PC-9 (cell line): Measurements from ENCODE around the gene TNN. TPM values are rescaled to one million over a fixed set of nuclear protein-coding genes. Genes with fewer than 3 reads are reported as not detected.

ENCODE experiments used
- BruUV-seq: library from RNA; stranded (reverse); fragments of 400-500 nt; replicated peaks from 2 replicates; lab custom pipeline; 2021; lab: Mats Ljungman, UMichigan
- CTCF ChIA-PET: fragments of 300-600 bp; sonication (Branson Sonifier 250); formaldehyde crosslinking; loops from one replicate; lab custom pipeline; 2022; ENCODE audit warnings: antibody characterized with exemption; lab: Charles Lee
- POLR2A ChIA-PET: fragments of 300-600 bp; sonication (Branson Sonifier 250); formaldehyde crosslinking; loops from one replicate; lab custom pipeline; 2022; ENCODE audit warnings: antibody characterized with exemption; ENCODE audit not compliant: unreplicated experiment; lab: Charles Lee
- DNase-seq, 2 experiments: peaks; one replicate each; pipeline versions ENCODE4 v3.0.0 to v3.0.0-alpha.2; 2015 to 2022; ENCODE audit warnings: mixed read lengths in 1 of 2
- H2AFZ ChIP-seq: fragments of 200-600 bp; sonication (generic); 2 replicates; pipeline ENCODE4 v1.8.1; 2017; ENCODE audit warnings: antibody characterized with exemption
- H3F3A ChIP-seq: fragments of 200-600 bp; sonication (generic); 2 replicates; pipeline ENCODE4 v1.8.1; 2017; ENCODE audit warnings: antibody characterized with exemption, mild to moderate bottlenecking, low read depth; ENCODE audit not compliant: insufficient read depth
- H3K27ac ChIP-seq: fragments of 200-600 bp; sonication (generic); 2 replicates; pipeline ENCODE4 v1.6.1; 2016; ENCODE audit warnings: mixed run types
- H3K27me3 ChIP-seq: fragments of 200-600 bp; sonication (generic); 2 replicates; pipeline ENCODE4 v1.6.1; 2016; ENCODE audit warnings: low read depth, mixed run types; ENCODE audit not compliant: insufficient read depth
- H3K36me3 ChIP-seq: fragments of 200-600 bp; sonication (generic); 2 replicates; pipeline ENCODE4 v1.6.1; 2016; ENCODE audit warnings: low read depth, mixed run types
- H3K4me1 ChIP-seq: fragments of 200-600 bp; sonication (generic); replicated peaks from 2 replicates; pipeline ENCODE4 v1.6.1; 2016; ENCODE audit warnings: mixed run types; ENCODE audit not compliant: insufficient read depth
- H3K4me2 ChIP-seq: fragments of 200-600 bp; sonication (generic); 2 replicates; pipeline ENCODE4 v1.6.1; 2017; ENCODE audit warnings: mixed run types
- H3K4me3 ChIP-seq: fragments of 200-600 bp; sonication (generic); 2 replicates; pipeline ENCODE4 v1.6.1; 2016; ENCODE audit warnings: mixed run types
- H3K79me2 ChIP-seq: fragments of 200-600 bp; sonication (generic); 2 replicates; pipeline ENCODE4 v1.6.1; 2017; ENCODE audit warnings: low read depth, mixed run types
- H3K9me2 ChIP-seq: fragments of 200-600 bp; sonication (generic); 2 replicates; pipeline ENCODE4 v1.8.1; 2017; ENCODE audit warnings: mild to moderate bottlenecking; ENCODE audit not compliant: insufficient read depth
- H3K9me3 ChIP-seq: fragments of 200-600 bp; sonication (generic); 2 replicates; pipeline ENCODE4 v1.8.1; 2016; ENCODE audit warnings: low read depth; ENCODE audit not compliant: insufficient read depth
- H4K20me1 ChIP-seq: fragments of 200-600 bp; sonication (generic); 2 replicates; pipeline ENCODE4 v1.8.1; 2017; ENCODE audit not compliant: insufficient read depth
- CTCF ChIP-seq: fragments of 200-600 bp; sonication (generic); conservative IDR thresholded peaks from 2 replicates; pipeline ENCODE4 v1.6.1; 2017; ENCODE audit warnings: mixed run types, antibody characterized with exemption, mild to moderate bottlenecking, moderate library complexity
- EZH2 ChIP-seq: fragments of 200-600 bp; sonication (generic); IDR thresholded peaks from 2 replicates; pipeline ENCODE4 v1.8.0; 2017; ENCODE audit warnings: antibody characterized with exemption, low read depth
- intact Hi-C: fragments of 100-400 bp; cut with micrococcal nuclease; formaldehyde crosslinking; loops from one replicate; pipeline ENCODE4 v1.10.0; 2022; ENCODE audit not compliant: unreplicated experiment
- total RNA-seq: library from RNA; stranded (reverse); gene quantifications from 2 replicates; pipeline ENCODE4 v1.2.3, GENCODE V29; 2021

The TNN gene
- total RNA-seq, 1 experiment from 2014 or later = not detected

- H3K27ac ChIP-seq = peak overlapping the region; percentile 93
- H2AFZ ChIP-seq = no peak overlapping the region
- H3K9me2 ChIP-seq = no peaks in the 10 kb centered on the region
- H3K9me3 ChIP-seq = no peaks in the 10 kb centered on the region
- H3K4me2 ChIP-seq = peak overlapping the region; percentile 58
- H3K79me2 ChIP-seq = no peaks in the 10 kb centered on the region
- no peaks in the 10 kb centered on the region for H4K20me1 ChIP-seq
- CTCF ChIA-PET = no interaction called here
- POLR2A ChIA-PET = no interaction called here
- H3K4me3 ChIP-seq = no peak overlapping the region
- H3K36me3 ChIP-seq = no peaks in the 10 kb centered on the region
- H3K27me3 ChIP-seq = no peaks in the 10 kb centered on the region
- peaks cover 27% of the 10 kb centered on the region for H3F3A ChIP-seq
- peaks cover 30% of the 10 kb centered on the region for H3K4me1 ChIP-seq
- intact Hi-C loops = loop anchor here (1.0 to 10.0 kb wide), 2 partner anchors 72 to 323 kb away; no protein-coding TSS in a partner anchor
- BruUV-seq = no TSS peak
- DNase-seq = peak; percentile 76 to 99
- no peak for TF ChIP-seq CTCF
- no peak for TF ChIP-seq EZH2
These were observed 129.9 kb downstream of the TNN start for GRCh38 chr1:175197531-175197930.

Other genes starting within 250 kb of the TNN start
- 154 and 156 TPM in 2 replicates for gene CACYBP, start 67.9 kb upstream of the TNN start, total RNA-seq
- 24.1 and 28.8 TPM in 2 replicates for gene MRPS14, start 44.4 kb upstream of the TNN start, total RNA-seq
- gene KIAA0040, start 124.9 kb downstream of the TNN start, total RNA-seq = 8.8 and 9.5 TPM in 2 replicates